Fibroblast of lung (primary cell): ENCODE measurements around the gene EGF. TPM values are rescaled to one million over a fixed set of nuclear protein-coding genes. Genes with fewer than 3 reads are reported as not detected.
"Not testable (repeated sequence)": the region's sequence is repeated elsewhere in the genome, so short reads cannot be mapped to it uniquely, and the experiment has no call there.

Source experiments
- DNase-seq, 2 donors: peaks; one replicate each; pipeline versions ENCODE4 v3.0.0 to v3.0.0-alpha.2; 2010; ENCODE audit warnings: low read depth in 2 of 2
- H2AFZ ChIP-seq: 2 replicates; pipeline ENCODE4 v1.5.1; 2012; ENCODE audit warnings: low read length, control low read depth, inconsistent platforms
- H3K27ac ChIP-seq: 2 replicates; pipeline ENCODE4 v1.5.1; 2011; ENCODE audit warnings: low read length, control low read depth; ENCODE audit not compliant: insufficient read depth
- H3K27me3 ChIP-seq: 2 replicates; pipeline ENCODE4 v1.5.1; 2011; ENCODE audit warnings: mild to moderate bottlenecking, low read length; ENCODE audit not compliant: control insufficient read depth, insufficient read depth
- H3K36me3 ChIP-seq: 2 replicates; pipeline ENCODE4 v1.5.1; 2011; ENCODE audit warnings: low read length; ENCODE audit not compliant: control insufficient read depth, insufficient read depth
- H3K4me1 ChIP-seq: 2 replicates; pipeline ENCODE4 v1.5.1; 2011; ENCODE audit warnings: low read length; ENCODE audit not compliant: control insufficient read depth, insufficient read depth; ENCODE audit errors: extremely low read depth
- H3K4me2 ChIP-seq: 2 replicates; pipeline ENCODE4 v1.5.1; 2011; ENCODE audit warnings: low read length, control low read depth; ENCODE audit not compliant: insufficient read depth; ENCODE audit errors: extremely low read depth
- H3K4me3 ChIP-seq, 4 experiments: fragments of 200-600 bp in 1 of 4; sonication (generic) in 1 of 4; replicated peaks in 1 of 4; 2 replicates each; pipeline ENCODE4 v1.5.1; 2011 to 2016; ENCODE audit warnings: low read length in 4 of 4, low read depth in 3 of 4, mild to moderate bottlenecking in 3 of 4, control low read depth in 2 of 4, inconsistent platforms in 1 of 4, mixed read lengths in 1 of 4; ENCODE audit not compliant: insufficient read depth in 1 of 4; ENCODE audit errors: control extremely low read depth in 1 of 4
- H3K79me2 ChIP-seq: 2 replicates; pipeline ENCODE4 v1.5.1; 2012; ENCODE audit warnings: mild to moderate bottlenecking, low read length, inconsistent platforms; ENCODE audit not compliant: control insufficient read depth, insufficient read depth
- H3K9ac ChIP-seq: 2 replicates; pipeline ENCODE4 v1.5.1; 2011; ENCODE audit warnings: mild to moderate bottlenecking, low read length, control low read depth; ENCODE audit not compliant: insufficient read depth
- H3K9me3 ChIP-seq: 2 replicates; pipeline ENCODE4 v1.5.1; 2012; ENCODE audit warnings: low read depth, low read length; ENCODE audit not compliant: control insufficient read depth, insufficient read depth
- H4K20me1 ChIP-seq: 2 replicates; pipeline ENCODE4 v1.5.1; 2011; ENCODE audit warnings: low read length; ENCODE audit not compliant: control insufficient read depth, insufficient read depth; ENCODE audit errors: extremely low read depth
- CTCF ChIP-seq, 2 donors: IDR thresholded peaks in 1 of 2; conservative IDR thresholded peaks in 1 of 2; 1 replicate in 1 of 2; 2 replicates in 1 of 2; pipeline ENCODE4 v1.5.1; 2011 to 2012; ENCODE audit warnings: low read length in 2 of 2, control low read depth in 1 of 2, inconsistent platforms in 1 of 2, low read depth in 1 of 2, mild to moderate bottlenecking in 1 of 2
- EZH2 ChIP-seq: IDR thresholded peaks from 2 replicates; pipeline ENCODE4 v1.5.1; 2012; ENCODE audit warnings: low read length, control low read depth, mild to moderate bottlenecking; ENCODE audit errors: missing control alignments
- polyA plus RNA-seq, 2 donors: library from polyadenylated mRNA; depleted of rRNA in 1 of 2; stranded (reverse) in 1 of 2; unstranded in 1 of 2; fragments of >200 nt; gene quantifications; 2 replicates each; pipeline ENCODE4 v1.2.1, GENCODE V29; 2011 to 2012; ENCODE audit warnings: missing spikeins in 1 of 2
- total RNA-seq: library from RNA; depleted of rRNA; stranded (reverse); fragments of >200 nt; gene quantifications from 2 replicates; pipeline ENCODE4 v1.2.1, GENCODE V29; 2014

EGF gene
- total and polyA plus RNA-seq, 2 donors (not counting 1 experiment from before 2014, with no cell fraction given) = 0.59 to 0.83 TPM

GRCh38 chr4:109930872-109931271 lies 18.2 kb downstream of the EGF start:
- Histone ChIP-seq H3K4me3 (no peak overlapping the region), H3K27me3 (no peaks in the 10 kb centered on the region), H3K9me3 (no peaks in the 10 kb centered on the region), H2AFZ (no peak overlapping the region), H3K9ac (no peak overlapping the region), H3K79me2 (no peaks in the 10 kb centered on the region), H4K20me1 (no peaks in the 10 kb centered on the region), H3K4me2 (no peak overlapping the region), H3K36me3 (no peaks in the 10 kb centered on the region), H3K27ac (no peak overlapping the region), H3K4me1 (no peaks in the 10 kb centered on the region)
- no peak for DNase-seq
- TF ChIP-seq EZH2 (no peak), CTCF (conservative IDR thresholded peaks at IDR 0.05 in 1 of 2, IDR thresholded peaks at IDR 0.05 in 1 of 2; ENCODE audit: low read depth in 1 of 2, low read length in 2 of 2) (no peak)

GRCh38 chr4:109931318-109931717 lies 18.6 kb downstream of the EGF start:
- no peak overlapping the region for H3K27ac ChIP-seq
- no peaks in the 10 kb centered on the region for H3K27me3 ChIP-seq
- no peaks in the 10 kb centered on the region for H3K36me3 ChIP-seq
- H3K4me1 ChIP-seq = no peaks in the 10 kb centered on the region
- no peak overlapping the region for H3K4me3 ChIP-seq
- no peak for DNase-seq
- H3K9ac ChIP-seq = no peak overlapping the region
- H3K9me3 ChIP-seq = no peaks in the 10 kb centered on the region
- TF ChIP-seq EZH2 (no peak), CTCF (conservative IDR thresholded peaks at IDR 0.05 in 1 of 2, IDR thresholded peaks at IDR 0.05 in 1 of 2; ENCODE audit: low read depth in 1 of 2, low read length in 2 of 2) (no peak)
- H3K4me2 ChIP-seq = no peak overlapping the region
- H3K79me2 ChIP-seq = no peaks in the 10 kb centered on the region
- H4K20me1 ChIP-seq = no peaks in the 10 kb centered on the region
- no peak overlapping the region for H2AFZ ChIP-seq

- DNase-seq, H2AFZ ChIP-seq, H3K27me3 ChIP-seq, H3K4me3 ChIP-seq, H4K20me1 ChIP-seq, H3K79me2 ChIP-seq, H3K27ac ChIP-seq, H3K9me3 ChIP-seq, H3K9ac ChIP-seq, H3K36me3 ChIP-seq, H3K4me2 ChIP-seq, H3K4me1 ChIP-seq: not testable (repeated sequence)
These were observed 24.7 kb downstream of the EGF start for GRCh38 chr4:109937352-109937751.
